GM12864 (cell line): Measurements from ENCODE around the gene EPHB3.

Experiments used
- DNase-seq: peaks from one replicate; pipeline ENCODE4 v3.0.0-alpha.2; 2011; ENCODE audit warnings: low read depth
- H3K4me3 ChIP-seq: 2 replicates; pipeline ENCODE4 v1.5.1; 2011; ENCODE audit warnings: mild to moderate bottlenecking, low read depth, low read length, control low read depth
- CTCF ChIP-seq: IDR thresholded peaks from 2 replicates; pipeline ENCODE4 v1.5.1; 2011; ENCODE audit warnings: low read depth, mild to moderate bottlenecking, moderate library complexity, low read length, control low read depth, inconsistent platforms; ENCODE audit errors: missing control alignments

Gene EPHB3

GRCh38 chr3:184599143-184599542, 37.6 kb downstream of the EPHB3 start:
- DNase-seq, result no peak
- no peak for TF ChIP-seq CTCF
- H3K4me3 ChIP-seq, result no peak overlapping the region

GRCh38 chr3:184600685-184601377, 39.2 kb downstream of the EPHB3 start:
- no peak overlapping the region for H3K4me3 ChIP-seq
- DNase-seq, result no peak
- TF ChIP-seq CTCF, result no peak

GRCh38 chr3:184601576-184602371, 40.2 kb downstream of the EPHB3 start:
- DNase-seq, result no peak
- H3K4me3 ChIP-seq, result no peak overlapping the region
- no peak for TF ChIP-seq CTCF

DNA sequence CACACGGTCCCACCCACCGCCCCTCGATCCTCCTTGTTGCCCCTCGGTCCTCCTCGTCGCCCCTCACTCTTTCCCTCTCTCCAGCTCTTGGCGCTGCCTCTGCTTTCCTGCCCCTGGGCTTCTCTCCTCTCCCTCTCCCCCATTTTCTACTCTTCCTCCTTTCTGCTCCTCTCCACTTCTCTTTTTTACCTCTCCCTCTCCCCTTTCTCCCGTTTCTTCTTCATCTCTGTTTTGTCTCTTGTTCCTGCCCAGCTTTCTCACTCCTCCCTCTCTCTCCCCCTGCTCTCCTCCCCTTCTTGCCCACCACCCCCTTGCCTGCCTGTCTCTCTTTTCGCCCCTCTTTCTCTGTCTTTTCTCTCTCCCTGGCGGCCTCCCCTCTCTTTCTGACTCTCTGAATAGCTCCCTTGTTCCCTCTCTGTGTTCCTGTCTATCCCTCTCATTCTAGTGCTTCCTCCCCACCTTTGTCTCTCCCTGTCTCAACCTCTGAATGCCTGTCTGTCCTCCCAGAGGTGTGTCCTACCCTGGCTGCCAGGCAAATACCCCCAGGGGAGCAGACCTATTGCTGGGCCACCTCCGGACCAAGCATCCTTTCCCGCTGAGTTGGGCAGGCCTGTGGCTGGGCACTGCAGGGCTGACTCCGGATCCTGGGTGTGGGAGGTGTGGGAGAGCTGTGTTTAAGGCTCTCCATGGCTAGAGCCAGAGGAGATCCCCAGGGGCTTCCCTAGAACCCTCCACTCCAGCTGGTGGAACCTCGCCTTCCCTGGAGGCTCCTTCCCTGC, 41.0 kb downstream of the EPHB3 start:
- TF ChIP-seq CTCF, result no peak
- no peak for DNase-seq
- H3K4me3 ChIP-seq, result no peak overlapping the region

DNA sequence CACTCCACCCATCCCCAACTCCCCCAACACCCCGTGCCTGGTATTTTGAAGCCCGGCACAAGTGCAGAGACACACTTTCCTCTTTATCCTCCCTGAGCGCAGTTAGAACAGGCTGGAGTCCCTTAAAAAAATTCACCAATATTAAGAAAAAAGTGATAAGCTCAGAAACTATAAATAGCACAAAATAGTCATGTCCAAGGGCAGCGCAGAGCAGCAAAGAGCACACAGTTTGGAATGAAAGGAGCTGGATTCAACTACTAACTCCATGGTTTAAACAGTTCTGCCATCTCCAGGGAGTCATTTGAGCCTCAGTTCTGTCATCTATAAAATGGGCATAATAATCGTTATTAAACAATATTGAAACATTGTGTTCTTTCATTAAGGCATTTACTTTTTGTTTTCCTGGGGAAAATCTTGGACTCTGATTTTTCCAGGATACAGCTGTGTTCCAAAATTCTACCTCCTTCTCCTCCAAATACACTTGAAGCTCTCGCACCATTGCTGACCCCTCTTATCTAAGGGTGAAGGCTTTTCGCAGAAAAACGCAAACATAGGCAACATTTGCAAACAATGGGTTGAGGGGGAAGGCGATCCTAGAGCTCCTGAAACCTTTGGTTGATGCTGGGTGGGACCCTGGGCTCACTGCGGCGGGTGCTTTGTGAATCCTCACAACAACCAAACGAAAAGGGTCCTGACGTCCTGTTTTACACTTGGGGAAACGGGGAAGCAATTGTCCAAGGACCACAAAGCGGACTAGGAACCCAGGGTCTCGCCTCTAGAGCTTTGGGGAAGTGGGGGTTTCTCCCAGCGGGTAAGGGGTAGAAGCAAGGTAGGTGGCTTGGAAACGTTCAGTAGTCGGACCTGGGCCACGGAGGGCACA, 41.8 kb downstream of the EPHB3 start:
- no peak for DNase-seq
- no peak overlapping the region for H3K4me3 ChIP-seq
- no peak for TF ChIP-seq CTCF

- TF ChIP-seq CTCF, result no peak
- DNase-seq, result no peak
- H3K4me3 ChIP-seq, result no peak overlapping the region
Observed at GRCh38 chr3:184604039-184604601, 42.5 kb downstream of the EPHB3 start.
